ENCODE measurements around the gene PYGO2.

Gene PYGO2

GRCh38 chr1:154957091-154957657, 4.4 kb downstream of the PYGO2 start:
- H3K4me3 ChIP-seq, result no peak overlapping the region
- no peak for DNase-seq (ENCODE audit: low read depth, low spot score)
- peaks cover 14% of the 10 kb centered on the region; the same call in 1 of the 2 replicates for H3K36me3 ChIP-seq (ENCODE audit: insufficient read depth, low read length)
- no peak overlapping the region for H3K27ac ChIP-seq
- no peak for TF ChIP-seq POLR2AphosphoS5 (IDR thresholded peaks at IDR 0.05; ENCODE audit: borderline replicate concordance, low read depth, low read length)
- no peak for TF ChIP-seq FOXP2 (optimal IDR thresholded peaks at IDR 0.05; ENCODE audit: control extremely low read depth, extremely low read length, insufficient read depth)
- TF ChIP-seq EZH2 (IDR thresholded peaks at IDR 0.05), result no peak
- no peak overlapping the region for H3K9ac ChIP-seq (ENCODE audit: insufficient read length)
- no peaks in the 10 kb centered on the region for H3K9me3 ChIP-seq (ENCODE audit: low read depth, low read length)

- no peak for DNase-seq (ENCODE audit: low read depth, low spot score)
- no peak for TF ChIP-seq EZH2 (IDR thresholded peaks at IDR 0.05)
- no peak for TF ChIP-seq FOXP2 (optimal IDR thresholded peaks at IDR 0.05; ENCODE audit: control extremely low read depth, extremely low read length, insufficient read depth)
- no peak for TF ChIP-seq POLR2AphosphoS5 (IDR thresholded peaks at IDR 0.05; ENCODE audit: borderline replicate concordance, low read depth, low read length)
- no peaks in the 10 kb centered on the region for H3K9me3 ChIP-seq (ENCODE audit: low read depth, low read length)
- peak overlapping the region; percentile 74 for H3K9ac ChIP-seq (ENCODE audit: insufficient read length)
- H3K36me3 ChIP-seq (ENCODE audit: insufficient read depth, low read length), result peaks cover 14% of the 10 kb centered on the region; the same call in 1 of the 2 replicates
- no peak overlapping the region for H3K27ac ChIP-seq
- H3K4me3 ChIP-seq, result peak overlapping the region; percentile 87
Measured at GRCh38 chr1:154956544-154956941, 5.0 kb downstream of the PYGO2 start.

GRCh38 chr1:154955718-154956543, 5.7 kb downstream of the PYGO2 start, which contains the start of gene PBXIP1:
Gene PBXIP1 (minus strand): TSS chr1:154956099. CDS start chr1:154953721, 2,378 bp downstream.
- Histone ChIP-seq H3K27ac (peak within 1 kb of the TSS; percentile 74), H3K36me3 (ENCODE audit: insufficient read depth, low read length) (peaks cover 14% of the 10 kb centered on the region; the same call in 1 of the 2 replicates), H3K4me3 (peak within 1 kb of the TSS; percentile 87), H3K9me3 (ENCODE audit: low read depth, low read length) (no peaks in the 10 kb centered on the region), H3K9ac (ENCODE audit: insufficient read length) (peak within 1 kb of the TSS; percentile 74)
- DNase-seq (ENCODE audit: low read depth, low spot score), result peak; percentile 85
- TF ChIP-seq EZH2 (IDR thresholded peaks at IDR 0.05) (no peak), POLR2AphosphoS5 (IDR thresholded peaks at IDR 0.05; ENCODE audit: borderline replicate concordance, low read depth, low read length) (peak; percentile 44), FOXP2 (optimal IDR thresholded peaks at IDR 0.05; ENCODE audit: control extremely low read depth, extremely low read length, insufficient read depth) (no peak)

- Histone ChIP-seq H3K9ac (ENCODE audit: insufficient read length) (peak overlapping the region; percentile 74), H3K36me3 (ENCODE audit: insufficient read depth, low read length) (peaks cover 14% of the 10 kb centered on the region; the same call in 1 of the 2 replicates), H3K4me3 (peak overlapping the region; percentile 87), H3K9me3 (ENCODE audit: low read depth, low read length) (no peaks in the 10 kb centered on the region), H3K27ac (peak overlapping the region; percentile 74)
- DNase-seq (ENCODE audit: low read depth, low spot score), result no peak
- TF ChIP-seq POLR2AphosphoS5 (IDR thresholded peaks at IDR 0.05; ENCODE audit: borderline replicate concordance, low read depth, low read length), result no peak
- TF ChIP-seq EZH2 (IDR thresholded peaks at IDR 0.05), result no peak
- TF ChIP-seq FOXP2 (optimal IDR thresholded peaks at IDR 0.05; ENCODE audit: control extremely low read depth, extremely low read length, insufficient read depth), result no peak
Measured at GRCh38 chr1:154955039-154955717, 6.4 kb downstream of the PYGO2 start.

GRCh38 chr1:154954541-154954940, 7.0 kb downstream of the PYGO2 start:
- no peak overlapping the region for H3K9ac ChIP-seq (ENCODE audit: insufficient read length)
- DNase-seq (ENCODE audit: low read depth, low spot score), result no peak
- TF ChIP-seq FOXP2 (optimal IDR thresholded peaks at IDR 0.05; ENCODE audit: control extremely low read depth, extremely low read length, insufficient read depth) (no peak), POLR2AphosphoS5 (IDR thresholded peaks at IDR 0.05; ENCODE audit: borderline replicate concordance, low read depth, low read length) (no peak), EZH2 (IDR thresholded peaks at IDR 0.05) (no peak)
- no peak overlapping the region for H3K27ac ChIP-seq
- H3K4me3 ChIP-seq, result no peak overlapping the region
- peaks cover 13% of the 10 kb centered on the region; the same call in 1 of the 2 replicates for H3K36me3 ChIP-seq (ENCODE audit: insufficient read depth, low read length)
- no peaks in the 10 kb centered on the region for H3K9me3 ChIP-seq (ENCODE audit: low read depth, low read length)

- Histone ChIP-seq H3K9me3 (ENCODE audit: low read depth, low read length) (no peaks in the 10 kb centered on the region), H3K4me3 (no peak overlapping the region), H3K27ac (no peak overlapping the region), H3K9ac (ENCODE audit: insufficient read length) (no peak overlapping the region), H3K36me3 (ENCODE audit: insufficient read depth, low read length) (peaks cover 3% of the 10 kb centered on the region; the same call in 1 of the 2 replicates)
- TF ChIP-seq EZH2 (IDR thresholded peaks at IDR 0.05) (no peak), POLR2AphosphoS5 (IDR thresholded peaks at IDR 0.05; ENCODE audit: borderline replicate concordance, low read depth, low read length) (no peak), FOXP2 (optimal IDR thresholded peaks at IDR 0.05; ENCODE audit: control extremely low read depth, extremely low read length, insufficient read depth) (no peak)
- DNase-seq (ENCODE audit: low read depth, low spot score), result no peak
Measured at GRCh38 chr1:154953611-154954038, 8.0 kb downstream of the PYGO2 start.

GRCh38 chr1:154952664-154953063, 8.9 kb downstream of the PYGO2 start:
- no peak overlapping the region for H3K9ac ChIP-seq (ENCODE audit: insufficient read length)
- no peak overlapping the region for H3K27ac ChIP-seq

More at GRCh38 chr1:154952664-154953063, 8.9 kb downstream of the PYGO2 start:
- TF ChIP-seq FOXP2 (optimal IDR thresholded peaks at IDR 0.05; ENCODE audit: control extremely low read depth, extremely low read length, insufficient read depth) (no peak), POLR2AphosphoS5 (IDR thresholded peaks at IDR 0.05; ENCODE audit: borderline replicate concordance, low read depth, low read length) (no peak), EZH2 (IDR thresholded peaks at IDR 0.05) (no peak)
- DNase-seq (ENCODE audit: low read depth, low spot score), result no peak
- Histone ChIP-seq H3K36me3 (ENCODE audit: insufficient read depth, low read length) (no peaks in the 10 kb centered on the region), H3K4me3 (no peak overlapping the region), H3K9me3 (ENCODE audit: low read depth, low read length) (no peaks in the 10 kb centered on the region)

Measured in SK-N-MC (cell line).